ENCODE results near the gene TNIK.

The TNIK gene

GRCh38 chr3:171455603-171456550, 4.3 kb downstream of the TNIK start:
- H3K9me2 ChIP-seq (replicated peaks; ENCODE audit: low read depth, low read length), result no peaks in the 10 kb centered on the region
- H3K9me3 ChIP-seq (ENCODE audit: insufficient read depth, low read depth, low read length), result no peaks in the 10 kb centered on the region
- H3K79me2 ChIP-seq (ENCODE audit: insufficient read depth, low read length), result peaks cover 95% of the 10 kb centered on the region
- peak overlapping the region; percentile 87 for H3K4me2 ChIP-seq (ENCODE audit: low read depth, low read length, poor library complexity, severe bottlenecking)
- no peaks in the 10 kb centered on the region for H3K36me3 ChIP-seq (ENCODE audit: insufficient read depth, low read length)
- peak overlapping the region; percentile 2 for H3K9ac ChIP-seq (ENCODE audit: low read depth, low read length, poor library complexity, severe bottlenecking)
- no peaks in the 10 kb centered on the region for H3K27me3 ChIP-seq (ENCODE audit: insufficient read depth, low read length, poor library complexity, severe bottlenecking)
- H3F3A ChIP-seq (ENCODE audit: low read depth), result 0 out of 2 replicates have a peak, but pooled peaks cover 3% of the 10 kb centered on the region
- H3K4me3 ChIP-seq (ENCODE audit: low read length, poor library complexity, severe bottlenecking), result peak overlapping the region; percentile 85
- H2AFZ ChIP-seq (ENCODE audit: low read length), result no peak overlapping the region
- TF ChIP-seq EZH2phosphoT487 (IDR thresholded peaks at IDR 0.05; ENCODE audit: borderline replicate concordance) (no peak), CTCF (conservative IDR thresholded peaks at IDR 0.05; ENCODE audit: low read length) (no peak)
- H4K20me1 ChIP-seq (ENCODE audit: insufficient read depth, low read length, poor library complexity, severe bottlenecking), result peaks cover 64% of the 10 kb centered on the region
- peaks cover 52% of the 10 kb centered on the region for H3K4me1 ChIP-seq (ENCODE audit: insufficient read depth, low read length, poor library complexity, severe bottlenecking)

- TF ChIP-seq EZH2phosphoT487 (IDR thresholded peaks at IDR 0.05; ENCODE audit: borderline replicate concordance) (no peak), CTCF (conservative IDR thresholded peaks at IDR 0.05; ENCODE audit: low read length) (no peak)
- no peaks in the 10 kb centered on the region for H3K9me2 ChIP-seq (replicated peaks; ENCODE audit: low read depth, low read length)
- H3K36me3 ChIP-seq (ENCODE audit: insufficient read depth, low read length), result no peaks in the 10 kb centered on the region
- H3K4me3 ChIP-seq (ENCODE audit: low read length, poor library complexity, severe bottlenecking), result peak overlapping the region; percentile 85
- no peaks in the 10 kb centered on the region for H3K27me3 ChIP-seq (ENCODE audit: insufficient read depth, low read length, poor library complexity, severe bottlenecking)
- no peaks in the 10 kb centered on the region for H3K9me3 ChIP-seq (ENCODE audit: insufficient read depth, low read depth, low read length)
- peaks cover 87% of the 10 kb centered on the region for H3K79me2 ChIP-seq (ENCODE audit: insufficient read depth, low read length)
- peak overlapping the region; percentile 87 for H3K4me2 ChIP-seq (ENCODE audit: low read depth, low read length, poor library complexity, severe bottlenecking)
- H2AFZ ChIP-seq (ENCODE audit: low read length), result no peak overlapping the region
- H3K4me1 ChIP-seq (ENCODE audit: insufficient read depth, low read length, poor library complexity, severe bottlenecking), result peaks cover 52% of the 10 kb centered on the region
- H3F3A ChIP-seq (ENCODE audit: low read depth), result 0 out of 2 replicates have a peak, but pooled peaks cover 3% of the 10 kb centered on the region
- H3K9ac ChIP-seq (ENCODE audit: low read depth, low read length, poor library complexity, severe bottlenecking), result no peak overlapping the region
- peaks cover 66% of the 10 kb centered on the region for H4K20me1 ChIP-seq (ENCODE audit: insufficient read depth, low read length, poor library complexity, severe bottlenecking)
Measured at GRCh38 chr3:171454041-171454440, 6.2 kb downstream of the TNIK start.

DNA sequence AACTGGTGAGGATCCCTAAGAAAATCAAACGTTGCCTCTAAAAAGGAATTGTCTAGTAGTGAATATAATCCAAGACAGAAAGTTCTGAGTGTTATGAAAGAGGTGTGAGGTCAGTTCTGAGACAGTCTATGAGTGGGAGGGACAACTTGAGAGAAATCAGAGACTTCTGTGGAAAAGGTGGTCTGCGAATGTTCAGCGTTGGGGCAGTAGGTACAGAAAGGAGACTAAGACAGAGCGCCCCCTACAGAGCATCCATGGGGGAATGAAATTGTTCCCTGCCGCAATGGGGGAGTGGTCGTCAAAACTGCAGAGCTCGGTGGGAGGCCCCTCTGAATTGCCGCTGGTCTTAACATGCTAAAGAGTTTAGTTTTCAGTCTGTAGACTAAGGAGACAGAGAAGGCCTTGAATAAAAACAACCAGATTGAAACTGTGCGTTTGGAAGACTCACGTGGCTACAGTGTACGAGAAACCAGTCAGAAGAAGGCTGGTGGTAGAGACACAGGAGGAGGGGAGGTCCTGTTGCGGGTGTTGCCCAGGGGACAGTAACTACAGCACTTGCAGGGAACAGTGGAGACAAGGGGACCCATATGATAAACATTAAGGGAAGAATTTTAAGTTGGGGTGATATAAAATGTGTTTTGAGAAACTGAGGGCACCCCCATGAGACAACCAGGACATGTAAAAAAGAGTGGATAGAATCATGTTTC, 6.9 kb downstream of the TNIK start:
- H2AFZ ChIP-seq (ENCODE audit: low read length), result no peak overlapping the region
- H3K4me1 ChIP-seq (ENCODE audit: insufficient read depth, low read length, poor library complexity, severe bottlenecking), result peaks cover 52% of the 10 kb centered on the region
- H3K79me2 ChIP-seq (ENCODE audit: insufficient read depth, low read length), result peaks cover 84% of the 10 kb centered on the region
- H3K9me2 ChIP-seq (replicated peaks; ENCODE audit: low read depth, low read length), result no peaks in the 10 kb centered on the region
- H3K4me2 ChIP-seq (ENCODE audit: low read depth, low read length, poor library complexity, severe bottlenecking), result peak overlapping the region; percentile 87
- TF ChIP-seq EZH2phosphoT487 (IDR thresholded peaks at IDR 0.05; ENCODE audit: borderline replicate concordance), result no peak
- peak; percentile 87 for TF ChIP-seq CTCF (conservative IDR thresholded peaks at IDR 0.05; ENCODE audit: low read length)
- peaks cover 69% of the 10 kb centered on the region for H4K20me1 ChIP-seq (ENCODE audit: insufficient read depth, low read length, poor library complexity, severe bottlenecking)
- H3K27me3 ChIP-seq (ENCODE audit: insufficient read depth, low read length, poor library complexity, severe bottlenecking), result no peaks in the 10 kb centered on the region
- H3K9me3 ChIP-seq (ENCODE audit: insufficient read depth, low read depth, low read length), result no peaks in the 10 kb centered on the region
- H3K4me3 ChIP-seq (ENCODE audit: low read length, poor library complexity, severe bottlenecking), result peak overlapping the region; percentile 47
- no peaks in the 10 kb centered on the region for H3K36me3 ChIP-seq (ENCODE audit: insufficient read depth, low read length)
- H3K9ac ChIP-seq (ENCODE audit: low read depth, low read length, poor library complexity, severe bottlenecking), result peak overlapping the region; percentile 19
- H3F3A ChIP-seq (ENCODE audit: low read depth), result 0 out of 2 replicates have a peak, but pooled peaks cover under 1% of the 10 kb centered on the region

Measured in Loucy (cell line).